GM12865 (cell line): ENCODE data around the gene TMEM248.
"Not testable (repeated sequence)": the region's sequence is repeated elsewhere in the genome, so short reads cannot be mapped to it uniquely, and the experiment has no call there.

Experiments
- DNase-seq: peaks from one replicate; pipeline ENCODE4 v3.0.0; 2010; ENCODE audit warnings: low read depth
- H3K4me3 ChIP-seq: 2 replicates; pipeline ENCODE4 v1.5.1; 2011; ENCODE audit warnings: mild to moderate bottlenecking, low read depth, low read length, control low read depth
- CTCF ChIP-seq: IDR thresholded peaks from 2 replicates; pipeline ENCODE4 v1.5.1; 2011; ENCODE audit warnings: low read length, control low read depth, low read depth, inconsistent platforms; ENCODE audit not compliant: insufficient read depth; ENCODE audit errors: missing control alignments

TMEM248 gene

GRCh38 chr7:66903360-66904062 is 17.5 kb upstream of the TMEM248 start:
- H3K4me3 ChIP-seq, result no peak overlapping the region
- DNase-seq, result no peak
- no peak for TF ChIP-seq CTCF

GRCh38 chr7:66904063-66904593 is 16.9 kb upstream of the TMEM248 start:
- no peak for TF ChIP-seq CTCF
- no peak for DNase-seq

GRCh38 chr7:66905278-66905677 is 15.7 kb upstream of the TMEM248 start:
- no peak overlapping the region for H3K4me3 ChIP-seq
- no peak for TF ChIP-seq CTCF
- no peak for DNase-seq

More at GRCh38 chr7:66904063-66904593, 16.9 kb upstream of the TMEM248 start:
- H3K4me3 ChIP-seq, result no peak overlapping the region

GRCh38 chr7:66905689-66906088 is 15.3 kb upstream of the TMEM248 start:
- DNase-seq, result peak; percentile 15
- peak; percentile 17 for TF ChIP-seq CTCF
- no peak overlapping the region for H3K4me3 ChIP-seq

- DNase-seq, result no peak
- TF ChIP-seq CTCF, result no peak
- H3K4me3 ChIP-seq, result no peak overlapping the region
These were observed 13.3 kb upstream of the TMEM248 start for GRCh38 chr7:66907731-66908130.

GRCh38 chr7:66908598-66908997 is 12.4 kb upstream of the TMEM248 start:
- H3K4me3 ChIP-seq, DNase-seq: not testable (repeated sequence)

- H3K4me3 ChIP-seq, result no peak overlapping the region
- no peak for TF ChIP-seq CTCF
- DNase-seq, result no peak
These were observed 10.2 kb upstream of the TMEM248 start for GRCh38 chr7:66910789-66911188.

GRCh38 chr7:66911191-66911590 is 9.8 kb upstream of the TMEM248 start:
- not testable (repeated sequence) for H3K4me3 ChIP-seq, DNase-seq
